B cell (primary cell): Measurements from ENCODE around the gene DHX38.

Experiments used
- CTCF ChIP-seq: fragments of 200-600 bp; IDR thresholded peaks from one replicate; pipeline ENCODE4 v1.8.0; 2022; ENCODE audit warnings: antibody characterized with exemption, mild to moderate bottlenecking
- EZH2 ChIP-seq: IDR thresholded peaks from 2 replicates; pipeline ENCODE4 v1.6.1; 2012; ENCODE audit warnings: borderline replicate concordance, low read depth, mild to moderate bottlenecking, moderate library complexity, low read length; ENCODE audit not compliant: insufficient read depth, poor library complexity, severe bottlenecking

- TF ChIP-seq CTCF: no peak
- TF ChIP-seq EZH2: no peak
These were observed 28.7 kb downstream of the DHX38 start for GRCh38 chr16:72122308-72122707.
